IMR-90 (cell line): Measurements from ENCODE around the gene FAM98B. TPM values are rescaled to one million over a fixed set of nuclear protein-coding genes. Genes with fewer than 3 reads are reported as not detected.

Experiments
- ATAC-seq: fragments of 200-7000 bp; cut with Tn5 transposase; 2 replicates; pipeline ENCODE4 v1.9.1; 2020; ENCODE audit warnings: low read depth, mild to moderate bottlenecking, moderate library complexity
- BruUV-seq: library from RNA; stranded (reverse); fragments of 400-500 nt; replicated peaks from 2 replicates; lab custom pipeline; 2021; lab: Mats Ljungman, UMichigan
- CTCF ChIA-PET: fragments of 300-600 bp; formaldehyde crosslinking; extraction: SDS; loops from one replicate; lab custom pipeline; 2021; ENCODE audit warnings: antibody characterized with exemption; lab: Yijun Ruan, JAX
- POLR2A ChIA-PET: fragments of 300-600 bp; sonication (Branson Sonifier 250); formaldehyde crosslinking; loops from one replicate; lab custom pipeline; 2022; ENCODE audit warnings: antibody characterized with exemption; ENCODE audit not compliant: unreplicated experiment; lab: Charles Lee
- DNase-seq: peaks from one replicate; pipeline ENCODE4 v3.0.0; 2013
- H2AFZ ChIP-seq: replicated peaks from 2 replicates; pipeline ENCODE3; 2013; ENCODE audit warnings: low read length, mild to moderate bottlenecking; ENCODE audit not compliant: poor library complexity
- H2AK5ac ChIP-seq: 2 replicates; pipeline ENCODE4 v1.6.1; 2013; ENCODE audit warnings: low read depth, low read length, inconsistent platforms
- H2AK9ac ChIP-seq: replicated peaks from 2 replicates; pipeline ENCODE3; 2013; ENCODE audit warnings: mild to moderate bottlenecking, low read depth, low read length, moderate library complexity; ENCODE audit not compliant: poor library complexity
- H2BK120ac ChIP-seq: 2 replicates; pipeline ENCODE4 v1.6.1; 2013; ENCODE audit warnings: low read depth, low read length, inconsistent platforms
- H2BK15ac ChIP-seq: 3 replicates; pipeline ENCODE4 v1.6.1; 2013; ENCODE audit warnings: low read depth, low read length, inconsistent platforms
- H2BK20ac ChIP-seq: 2 replicates; pipeline ENCODE4 v1.6.1; 2013; ENCODE audit warnings: low read depth, mild to moderate bottlenecking, inconsistent platforms, low read length, moderate library complexity
- H2BK5ac ChIP-seq: 2 replicates; pipeline ENCODE4 v1.6.1; 2013; ENCODE audit warnings: mild to moderate bottlenecking, low read depth, low read length, inconsistent platforms; ENCODE audit not compliant: poor library complexity, severe bottlenecking
- H3K14ac ChIP-seq: replicated peaks from 2 replicates; pipeline ENCODE4 v1.6.1; 2013; ENCODE audit warnings: low read depth, low read length, inconsistent platforms
- H3K18ac ChIP-seq: 2 replicates; pipeline ENCODE4 v1.6.1; 2013; ENCODE audit warnings: low read depth, low read length, control low read depth
- H3K23ac ChIP-seq: 2 replicates; pipeline ENCODE4 v1.6.1; 2013; ENCODE audit warnings: low read depth, low read length, inconsistent platforms
- H3K27ac ChIP-seq: 2 replicates; pipeline ENCODE4 v1.5.1; 2013; ENCODE audit warnings: mild to moderate bottlenecking, control low read depth, low read length; ENCODE audit not compliant: insufficient read depth
- H3K27me3 ChIP-seq: 2 replicates; pipeline ENCODE4 v1.6.1; 2013; ENCODE audit warnings: low read length; ENCODE audit not compliant: control insufficient read depth, insufficient read depth
- H3K36me3 ChIP-seq: 2 replicates; pipeline ENCODE4 v1.6.1; 2013; ENCODE audit warnings: low read length, mixed read lengths; ENCODE audit not compliant: control insufficient read depth, insufficient read depth
- H3K4ac ChIP-seq: 2 replicates; pipeline ENCODE4 v1.6.1; 2013; ENCODE audit warnings: low read depth, low read length, inconsistent platforms
- H3K4me1 ChIP-seq: 2 replicates; pipeline ENCODE4 v1.6.1; 2013; ENCODE audit warnings: low read length, mixed read lengths; ENCODE audit not compliant: control insufficient read depth, insufficient read depth
- H3K4me2 ChIP-seq: 2 replicates; pipeline ENCODE4 v1.6.1; 2013; ENCODE audit warnings: low read depth, mild to moderate bottlenecking, control low read depth, low read length, moderate library complexity
- H3K4me3 ChIP-seq: 2 replicates; pipeline ENCODE4 v1.5.1; 2013; ENCODE audit warnings: low read depth, mild to moderate bottlenecking, control low read depth, low read length, moderate library complexity; ENCODE audit not compliant: insufficient read depth
- H3K56ac ChIP-seq: 2 replicates; pipeline ENCODE4 v1.6.1; 2013; ENCODE audit warnings: low read length, inconsistent platforms; ENCODE audit not compliant: insufficient read depth; ENCODE audit errors: extremely low read depth
- H3K79me1 ChIP-seq, 2 experiments: 2 replicates each; pipeline ENCODE4 v1.6.1; 2013; ENCODE audit warnings: low read length in 2 of 2, inconsistent platforms in 1 of 2, low read depth in 1 of 2
- H3K9ac ChIP-seq: 2 replicates; pipeline ENCODE4 v1.6.1; 2013; ENCODE audit warnings: low read depth, low read length, control low read depth
- H3K9me1 ChIP-seq: 2 replicates; pipeline ENCODE4 v1.6.1; 2013; ENCODE audit warnings: low read length, inconsistent platforms; ENCODE audit not compliant: insufficient read depth
- H3K9me3 ChIP-seq: 2 replicates; pipeline ENCODE4 v1.6.1; 2013; ENCODE audit warnings: low read length; ENCODE audit not compliant: control insufficient read depth, insufficient read depth
- H4K20me1 ChIP-seq: 2 replicates; pipeline ENCODE4 v1.6.1; 2013; ENCODE audit warnings: low read length, inconsistent platforms; ENCODE audit not compliant: insufficient read depth
- H4K5ac ChIP-seq: 2 replicates; pipeline ENCODE4 v1.6.1; 2013; ENCODE audit warnings: mild to moderate bottlenecking, low read depth, low read length, control low read depth
- H4K8ac ChIP-seq, 2 experiments: 2 replicates each; pipeline ENCODE4 v1.6.1; 2013; ENCODE audit warnings: low read depth in 2 of 2, low read length in 2 of 2, control low read depth in 1 of 2, inconsistent platforms in 1 of 2
- H4K91ac ChIP-seq: 2 replicates; pipeline ENCODE4 v1.6.1; 2013; ENCODE audit warnings: low read depth, low read length, inconsistent platforms; ENCODE audit not compliant: insufficient read depth
- BHLHE40 ChIP-seq: fragments of 150-350 bp; IDR thresholded peaks from 2 replicates; pipeline ENCODE4 v1.6.1; 2016; ENCODE audit warnings: mild to moderate bottlenecking, low read depth, low read length
- SMC3 ChIP-seq: fragments of 150-350 bp; IDR thresholded peaks from 2 replicates; pipeline ENCODE4 v1.6.1; 2016; ENCODE audit warnings: low read depth, mild to moderate bottlenecking, antibody characterized with exemption, low read length, moderate library complexity
- WGBS, 2 experiments: methylation state at CpG; one replicate each; pipeline versions ENCODE4 v1.1.5 to v1.1.7; 2013; ENCODE audit warnings: missing lambda C conversion rate in 2 of 2; ENCODE audit not compliant: insufficient read length in 1 of 2; ENCODE audit errors: extremely low coverage in 2 of 2; 5-methylcytosine and 5-hydroxymethylcytosine counted together
- dilution Hi-C: fragments of 300-500 bp; cut with HindIII; formaldehyde crosslinking; loops from one replicate; pipeline ENCODE4 v1.14.3; 2018; ENCODE audit warnings: low sequenced_read_pairs; ENCODE audit not compliant: unreplicated experiment
- in situ Hi-C: fragments of 300-500 bp; cut with MboI; formaldehyde crosslinking; loops from 3 replicates; pipeline ENCODE4 v1.14.3; 2019; ENCODE audit warnings: low sequenced_read_pairs, inconsistent platforms, mixed read lengths
- intact Hi-C: fragments of 100-400 bp; cut with micrococcal nuclease; formaldehyde crosslinking; loops from 2 replicates; pipeline ENCODE4 v1.10.0; 2022
- polyA plus RNA-seq, 3 experiments: library from polyadenylated mRNA; depleted of rRNA; stranded (reverse); fragments of >200 nt; gene quantifications; 2 replicates each; pipeline ENCODE4 v1.2.3, GENCODE V29; 2012; ENCODE audit warnings: low replicate concordance in 1 of 3
- total RNA-seq: library from RNA; depleted of rRNA; stranded (reverse); fragments of >200 nt; gene quantifications from 2 replicates; pipeline ENCODE4 v1.2.3, GENCODE V29; 2012

Gene FAM98B
- total and polyA plus RNA-seq, 2 of the 4 experiments (the other 2 are of a cell fraction), result 2.7 to 12.2 TPM

DNA sequence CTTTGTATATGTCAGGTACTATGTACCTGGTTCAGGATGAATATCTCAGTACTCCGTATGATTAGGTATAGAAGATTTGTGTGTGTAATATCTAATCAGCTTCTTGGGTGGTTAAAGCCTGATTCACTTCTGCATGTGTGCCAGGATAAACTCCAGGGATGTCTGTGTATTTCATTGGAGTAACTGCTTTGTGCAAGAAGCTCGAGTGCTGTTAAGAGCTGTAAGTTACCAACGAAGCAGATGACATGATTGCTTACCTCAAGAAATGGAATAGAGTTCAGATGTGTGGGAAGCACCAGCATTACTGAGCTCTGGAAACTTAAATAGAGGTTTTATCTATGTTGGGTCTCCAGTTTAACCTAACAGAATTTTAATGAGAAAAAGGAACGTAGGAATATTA lies 23.7 kb downstream of the FAM98B start:
- no TSS peak for BruUV-seq
- CTCF ChIA-PET, result no interaction called here
- Histone ChIP-seq H2AK9ac (no peak overlapping the region), H3K18ac (no peak overlapping the region; the same call in 1 of the 2 replicates), H3K4me3 (no peak overlapping the region), H3K9me3 (no peaks in the 10 kb centered on the region), H2BK5ac (no peak overlapping the region), H2BK15ac (no peak overlapping the region), H4K91ac (no peak overlapping the region), H3K4me2 (no peak overlapping the region), H2BK20ac (no peak overlapping the region), H3K56ac (no peak overlapping the region), H4K5ac (no peak overlapping the region), H4K20me1 (no peaks in the 10 kb centered on the region), H3K4me1 (peaks cover 4% of the 10 kb centered on the region; the same call in 1 of the 2 replicates), H4K8ac (no peak overlapping the region), H3K79me1 (peaks cover 7 to 12% of the 10 kb centered on the region in 2 experiments), H3K27me3 (no peaks in the 10 kb centered on the region), H3K27ac (no peak overlapping the region), H3K9me1 (peaks cover 7% of the 10 kb centered on the region), H3K36me3 (peaks cover 13% of the 10 kb centered on the region), H2BK120ac (no peak overlapping the region), H3K23ac (no peak overlapping the region), H2AFZ (no peak overlapping the region), H3K4ac (no peak overlapping the region), H2AK5ac (no peak overlapping the region), H3K14ac (no peak overlapping the region), H3K9ac (no peak overlapping the region)
- intact Hi-C loops, result loop anchor here (5.0 kb wide), 1 partner anchor 70 kb away; no protein-coding TSS in a partner anchor
- TF ChIP-seq SMC3 (no peak), BHLHE40 (no peak)
- POLR2A ChIA-PET, result no interaction called here
- dilution Hi-C loops, result no loop called here
- ATAC-seq (no peak), DNase-seq (peak; percentile 21)
- in situ Hi-C loops, result no loop called here
- 100% methylated on average over 1 of the region's 4 CpGs; no CpG with 5 or more reads in 1 of the 2 experiments for WGBS, 2 experiments
